Mucosa of descending colon (tissue), 3 donors: ENCODE measurements around the gene MVD. TPM values are rescaled to one million over a fixed set of nuclear protein-coding genes. Genes with fewer than 3 reads are reported as not detected.

Experiments
- ATAC-seq: fragments of 200-7000 bp; cut with Tn5 transposase; one replicate; pipeline ENCODE4 v1.9.1; 2020; ENCODE audit warnings: mild to moderate bottlenecking, moderate library complexity
- DNase-seq, 3 donors: peaks; one replicate each; pipeline ENCODE4 v3.0.0-alpha.2; 2020
- H3K36me3 ChIP-seq: fragments of 200-600 bp; one replicate; pipeline ENCODE4 v1.8.0; 2021; ENCODE audit warnings: low read depth, mild to moderate bottlenecking
- H3K4me1 ChIP-seq: fragments of 200-600 bp; one replicate; pipeline ENCODE4 v1.8.0; 2021; ENCODE audit warnings: low read depth, mild to moderate bottlenecking
- H3K4me3 ChIP-seq: fragments of 200-600 bp; one replicate; pipeline ENCODE4 v1.8.0; 2021; ENCODE audit warnings: mild to moderate bottlenecking
- H3K9me3 ChIP-seq: fragments of 200-600 bp; one replicate; pipeline ENCODE4 v1.8.0; 2021; ENCODE audit warnings: mild to moderate bottlenecking
- intact Hi-C, 2 donors: fragments of 100-400 bp; cut with DNase I in 1 of 2; cut with micrococcal nuclease in 1 of 2; formaldehyde crosslinking; loops; one replicate each; pipeline versions ENCODE4 v1.11.0 to v1.11.1; 2022; cut with DNase I, micrococcal nuclease
- total RNA-seq, 3 donors: library from RNA; stranded (reverse); fragmentation: NEBNext Ultra II Directional in 2 of 3; extraction: Animal tissue kit (Norgen Biotek cat#: 25700) in 2 of 3; gene quantifications; one replicate each; pipeline versions ENCODE4 v1.2.1 to v1.2.4, GENCODE V29; 2021 to 2023
- TF ChIP-seq, protein P1 (sequence below): fragments of 200-600 bp; IDR thresholded peaks from one replicate; pipeline ENCODE4 v1.8.0; 2022; ENCODE audit warnings: antibody characterized with exemption, mild to moderate bottlenecking
- donor health status: DM: no; HTN: no; CAD: no; lungs with moderate emphysema.
- donor health status: DM: no; HTN: no; CAD: no.
- donor health status: DM: no; HTN: yes; CAD: no.

MVD gene
- total RNA-seq, 3 donors from 2014 or later: 42.7 to 89.5 (median 72.5) TPM

DNA sequence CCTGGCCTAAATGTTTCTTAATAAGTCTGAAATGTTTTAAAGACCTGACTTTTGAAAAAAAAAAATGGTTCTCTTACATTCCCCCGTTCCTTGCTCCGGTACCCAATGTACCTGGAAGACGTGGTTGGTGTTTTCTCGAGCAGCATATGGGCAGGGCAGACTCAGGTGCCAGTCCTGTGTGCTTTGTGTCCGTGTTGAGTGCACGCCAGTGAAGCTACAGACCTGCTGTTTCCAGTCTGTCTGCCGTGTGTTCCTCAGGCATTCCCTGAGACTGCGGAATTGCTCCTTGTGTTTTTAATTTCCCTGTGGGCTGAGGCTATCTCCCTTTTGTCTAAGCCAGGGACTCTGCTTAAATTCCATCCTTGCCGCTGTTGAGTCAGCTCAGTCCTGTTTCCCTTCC is 36.2 kb downstream of the MVD start:
- Histone ChIP-seq H3K9me3 (no peaks in the 10 kb centered on the region), H3K4me3 (no peak overlapping the region), H3K4me1 (no peaks in the 10 kb centered on the region), H3K36me3 (peaks cover 13% of the 10 kb centered on the region)
- no peak for DNase-seq
- ATAC-seq: no peak
- TF ChIP-seq, protein P1, sequence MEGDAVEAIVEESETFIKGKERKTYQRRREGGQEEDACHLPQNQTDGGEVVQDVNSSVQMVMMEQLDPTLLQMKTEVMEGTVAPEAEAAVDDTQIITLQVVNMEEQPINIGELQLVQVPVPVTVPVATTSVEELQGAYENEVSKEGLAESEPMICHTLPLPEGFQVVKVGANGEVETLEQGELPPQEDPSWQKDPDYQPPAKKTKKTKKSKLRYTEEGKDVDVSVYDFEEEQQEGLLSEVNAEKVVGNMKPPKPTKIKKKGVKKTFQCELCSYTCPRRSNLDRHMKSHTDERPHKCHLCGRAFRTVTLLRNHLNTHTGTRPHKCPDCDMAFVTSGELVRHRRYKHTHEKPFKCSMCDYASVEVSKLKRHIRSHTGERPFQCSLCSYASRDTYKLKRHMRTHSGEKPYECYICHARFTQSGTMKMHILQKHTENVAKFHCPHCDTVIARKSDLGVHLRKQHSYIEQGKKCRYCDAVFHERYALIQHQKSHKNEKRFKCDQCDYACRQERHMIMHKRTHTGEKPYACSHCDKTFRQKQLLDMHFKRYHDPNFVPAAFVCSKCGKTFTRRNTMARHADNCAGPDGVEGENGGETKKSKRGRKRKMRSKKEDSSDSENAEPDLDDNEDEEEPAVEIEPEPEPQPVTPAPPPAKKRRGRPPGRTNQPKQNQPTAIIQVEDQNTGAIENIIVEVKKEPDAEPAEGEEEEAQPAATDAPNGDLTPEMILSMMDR: no peak
- intact Hi-C loops: no loop called here

DNA sequence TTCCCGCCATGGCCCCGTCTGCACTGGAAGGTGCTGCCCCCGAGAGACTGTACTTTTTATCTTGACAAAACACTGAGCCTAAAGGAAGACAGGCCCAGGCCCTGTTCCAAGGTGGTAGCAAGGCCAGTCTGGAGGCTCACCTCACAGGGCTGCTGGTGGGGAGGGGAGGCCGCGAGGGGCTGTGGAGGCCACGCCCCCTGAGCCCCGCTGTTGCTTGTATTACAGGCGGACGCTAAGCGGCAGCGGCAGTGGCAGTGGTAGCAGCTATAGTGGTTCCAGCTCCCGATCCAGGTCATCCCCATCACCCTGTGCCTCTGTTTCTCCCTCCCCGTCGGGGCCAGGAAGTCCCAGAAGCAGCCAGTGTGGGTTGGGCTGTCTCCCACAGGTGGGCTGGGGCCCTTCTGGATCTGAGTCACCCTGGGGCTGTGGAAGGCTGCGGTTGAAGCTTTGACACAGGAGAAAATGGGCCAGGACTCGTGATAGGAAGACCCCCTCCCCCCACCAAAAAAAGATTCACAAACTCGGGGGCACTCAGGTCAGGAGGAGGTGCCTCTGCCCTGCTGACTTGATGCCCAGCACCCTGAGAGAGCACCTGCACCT is 37.8 kb downstream of the MVD start:
- intact Hi-C loops: no loop called here
- H3K4me3 ChIP-seq: no peak overlapping the region
- peaks cover 13% of the 10 kb centered on the region for H3K36me3 ChIP-seq
- no peaks in the 10 kb centered on the region for H3K4me1 ChIP-seq
- no peak for ATAC-seq
- no peak for DNase-seq
- TF ChIP-seq, protein P1: no peak
- H3K9me3 ChIP-seq: no peaks in the 10 kb centered on the region

DNA sequence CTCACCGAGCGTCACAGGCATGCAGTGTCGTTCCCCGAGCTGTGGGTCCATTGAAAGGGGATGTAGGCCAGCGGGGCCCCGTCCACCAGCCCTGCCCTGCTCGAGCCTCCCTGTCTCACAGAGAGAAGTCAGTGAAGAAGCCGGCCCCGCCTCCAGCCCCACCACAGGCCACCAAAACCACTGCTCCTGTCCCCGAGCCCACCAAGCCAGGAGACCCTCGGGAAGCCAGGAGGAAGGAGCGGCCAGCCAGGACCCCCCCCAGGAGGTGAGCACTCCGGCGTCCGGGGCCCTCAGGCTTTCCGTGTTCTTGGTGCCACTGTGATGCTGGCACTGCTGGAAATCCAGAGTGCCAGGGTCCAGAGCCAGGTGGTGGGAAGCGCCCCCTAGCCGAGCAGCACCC is 38.4 kb downstream of the MVD start:
- intact Hi-C loops: no loop called here
- Histone ChIP-seq H3K9me3 (no peaks in the 10 kb centered on the region), H3K4me1 (no peaks in the 10 kb centered on the region), H3K4me3 (no peak overlapping the region), H3K36me3 (peaks cover 13% of the 10 kb centered on the region)
- TF ChIP-seq, protein P1: no peak
- no peak for DNase-seq
- no peak for ATAC-seq

DNA sequence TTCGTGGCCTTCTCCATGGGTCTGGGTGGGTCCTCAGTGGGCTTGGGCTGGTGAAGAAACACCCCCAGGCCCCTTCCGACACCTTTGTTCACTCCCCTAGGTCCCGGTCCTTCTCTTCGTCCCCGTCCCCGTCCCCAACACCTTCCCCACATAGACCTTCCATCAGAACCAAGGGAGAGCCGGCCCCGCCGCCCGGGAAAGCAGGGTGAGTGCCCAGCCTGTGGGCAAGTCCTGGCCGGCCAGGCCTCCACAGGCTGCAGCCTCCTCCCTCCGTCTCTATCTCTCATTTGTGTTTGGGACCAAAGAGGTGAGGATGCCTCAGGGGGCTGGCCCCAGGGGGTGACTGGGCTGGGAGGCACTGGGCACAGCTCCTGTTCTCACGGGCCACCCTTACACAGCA is 39.0 kb downstream of the MVD start:
- Histone ChIP-seq H3K4me1 (no peaks in the 10 kb centered on the region), H3K4me3 (no peak overlapping the region), H3K36me3 (peaks cover 13% of the 10 kb centered on the region), H3K9me3 (no peaks in the 10 kb centered on the region)
- TF ChIP-seq, protein P1: no peak
- DNase-seq (no peak), ATAC-seq (no peak)
- intact Hi-C loops: no loop called here

DNA sequence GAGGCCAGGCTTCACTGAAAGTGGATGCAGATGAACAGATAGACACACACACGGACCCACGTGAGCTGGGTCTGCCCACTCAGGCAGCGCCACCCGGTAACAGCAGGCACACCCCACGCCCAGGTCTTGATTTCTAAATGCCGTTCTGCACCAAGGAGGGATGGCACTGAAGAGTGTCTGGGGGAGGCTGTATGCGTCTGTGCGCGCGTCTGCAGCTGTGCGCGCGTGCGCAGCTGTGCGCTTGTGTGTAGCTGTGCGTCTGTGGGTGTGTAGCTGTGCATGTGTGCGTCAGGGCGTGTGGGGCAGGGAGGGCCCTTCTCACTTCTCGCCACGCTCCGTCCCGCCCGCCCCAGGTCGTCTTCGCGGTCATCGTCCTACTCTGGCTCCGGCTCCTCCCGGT is 40.0 kb downstream of the MVD start:
- Histone ChIP-seq H3K4me3 (no peak overlapping the region), H3K36me3 (peaks cover 13% of the 10 kb centered on the region), H3K4me1 (peaks cover 7% of the 10 kb centered on the region), H3K9me3 (no peaks in the 10 kb centered on the region)
- intact Hi-C loops: no loop called here
- DNase-seq (no peak), ATAC-seq (no peak)
- TF ChIP-seq, protein P1: no peak

DNA sequence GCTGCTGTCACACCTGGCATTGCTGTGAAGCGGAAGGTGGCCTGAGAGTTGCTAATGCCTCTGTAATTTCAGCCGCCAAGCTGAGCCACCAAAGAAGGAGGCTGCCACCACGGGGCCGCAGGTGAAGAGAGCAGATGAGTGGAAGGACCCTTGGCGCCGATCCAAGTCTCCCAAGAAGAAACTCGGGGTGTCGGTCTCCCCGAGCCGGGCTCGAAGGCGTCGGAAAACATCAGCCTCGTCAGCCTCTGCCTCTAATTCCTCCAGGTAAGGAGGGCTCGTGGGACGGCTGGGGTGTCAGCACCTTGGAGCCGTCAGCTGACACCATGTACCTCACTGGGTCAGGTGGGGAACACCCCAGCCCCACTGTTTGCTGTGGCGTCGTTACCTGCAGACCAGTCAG is 40.8 kb downstream of the MVD start:
- Histone ChIP-seq H3K4me1 (peaks cover 14% of the 10 kb centered on the region), H3K4me3 (no peak overlapping the region), H3K9me3 (no peaks in the 10 kb centered on the region), H3K36me3 (peaks cover 13% of the 10 kb centered on the region)
- ATAC-seq: no peak
- intact Hi-C loops: no loop called here
- TF ChIP-seq, protein P1: no peak
- no peak for DNase-seq
